Central memory CD4-positive, alpha-beta T cell (primary cell): ENCODE data around the gene MEPE.
"Not testable (repeated sequence)": the region's sequence is repeated elsewhere in the genome, so short reads cannot be mapped to it uniquely, and the experiment has no call there.

Source experiments
- DNase-seq: peaks from one replicate; pipeline ENCODE4 v3.0.0; 2022

Gene MEPE

DNA sequence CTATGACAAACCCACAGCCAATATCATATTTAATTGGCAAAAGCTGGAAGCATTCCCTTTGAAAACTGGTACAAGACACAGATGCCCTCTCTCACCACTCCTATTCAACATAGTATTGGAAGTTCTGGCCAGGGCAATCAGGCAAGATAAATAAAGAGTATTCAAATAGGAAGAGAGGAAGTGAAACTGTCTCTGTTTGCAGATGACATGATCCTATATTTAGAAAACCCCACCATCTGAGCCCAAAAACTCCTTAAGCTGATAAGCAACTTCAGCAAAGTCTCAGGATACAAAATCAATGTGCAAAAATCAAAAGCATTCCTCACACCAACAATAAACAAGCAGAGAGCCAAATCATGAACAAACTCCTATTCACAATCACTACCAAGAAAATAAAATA, 58.0 kb downstream of the MEPE start:
- not testable (repeated sequence) for DNase-seq

DNA sequence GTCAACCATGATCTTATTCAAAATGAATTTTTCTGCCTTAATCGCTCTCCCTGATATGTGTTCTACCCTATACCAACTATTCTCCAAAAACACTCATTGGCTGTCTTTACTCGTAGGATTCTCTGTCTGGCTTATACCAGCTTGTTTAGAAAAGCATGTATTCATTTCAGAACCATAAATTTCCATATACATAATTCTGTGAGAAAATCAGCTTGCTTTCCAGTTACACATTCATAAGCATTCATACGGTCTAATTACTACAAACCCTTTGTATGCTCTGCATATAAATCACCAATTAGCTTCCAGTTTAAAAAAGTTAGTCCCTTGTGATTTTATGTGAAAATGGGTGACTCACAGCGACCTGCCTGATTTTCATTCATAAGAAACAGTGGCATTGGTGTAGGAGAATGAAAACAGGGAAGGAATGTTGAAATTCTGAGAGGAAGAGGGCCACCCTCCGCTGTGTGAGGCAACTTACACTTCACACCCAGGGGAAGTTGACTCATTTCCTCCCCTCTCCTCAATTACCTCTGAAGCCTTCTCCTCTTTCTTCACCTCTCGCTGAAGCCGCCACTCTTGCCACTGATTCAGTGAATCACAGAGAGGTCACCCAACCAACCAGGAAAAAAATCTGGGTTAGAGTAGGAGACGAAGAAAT, 63.3 kb downstream of the MEPE start:
- DNase-seq, result no peak
